CD14-positive monocyte (primary cell): ENCODE results near the gene TTYH1. TPM values are rescaled to one million over a fixed set of nuclear protein-coding genes. Genes with fewer than 3 reads are reported as not detected.

Source experiments
- DNase-seq, 3 donors: peaks; one replicate each; pipeline ENCODE4 v3.0.0-alpha.2; 2011 to 2022
- H2AFZ ChIP-seq: 2 replicates; pipeline ENCODE4 v1.6.0; 2012; ENCODE audit warnings: mild to moderate bottlenecking, low read depth, low read length, inconsistent platforms; ENCODE audit not compliant: insufficient read depth, poor library complexity, severe bottlenecking
- H3K27ac ChIP-seq, 2 donors: 1 replicate in 1 of 2; 2 replicates in 1 of 2; pipeline ENCODE4 v1.5.1; 2012 to 2013; ENCODE audit warnings: low read length in 2 of 2, control low read depth in 1 of 2, inconsistent platforms in 1 of 2, low read depth in 1 of 2, mild to moderate bottlenecking in 1 of 2
- H3K27me3 ChIP-seq, 2 donors: one replicate each; pipeline versions ENCODE4 v1.6.0 to v1.6.1; 2011 to 2013; ENCODE audit warnings: low read length in 2 of 2; ENCODE audit not compliant: control insufficient read depth in 2 of 2, insufficient read depth in 2 of 2
- H3K36me3 ChIP-seq, 2 donors: replicated peaks in 1 of 2; 1 replicate in 1 of 2; 2 replicates in 1 of 2; pipeline versions ENCODE4 v1.5.1 to v1.6.1; 2012 to 2013; ENCODE audit warnings: low read length in 2 of 2, control low read depth in 1 of 2, inconsistent platforms in 1 of 2, mild to moderate bottlenecking in 1 of 2; ENCODE audit not compliant: insufficient read depth in 2 of 2, control insufficient read depth in 1 of 2
- H3K4me1 ChIP-seq, 2 donors: 1 replicate in 1 of 2; 2 replicates in 1 of 2; pipeline versions ENCODE4 v1.5.1 to v1.6.1; 2012 to 2013; ENCODE audit warnings: low read length in 2 of 2, control low read depth in 1 of 2, inconsistent platforms in 1 of 2, mild to moderate bottlenecking in 1 of 2, moderate library complexity in 1 of 2; ENCODE audit not compliant: insufficient read depth in 2 of 2, control insufficient read depth in 1 of 2
- H3K4me2 ChIP-seq: replicated peaks from 2 replicates; pipeline ENCODE3; 2012; ENCODE audit warnings: low read length, moderate library complexity, mild to moderate bottlenecking; ENCODE audit not compliant: poor library complexity, severe bottlenecking; ENCODE audit errors: extremely low read depth
- H3K4me3 ChIP-seq, 3 experiments: fragments of 200-600 bp in 1 of 3; sonication (generic) in 1 of 3; replicated peaks in 1 of 3; 1 replicate in 2 of 3; 2 replicates in 1 of 3; pipeline ENCODE4 v1.5.1; 2011 to 2013; ENCODE audit warnings: low read length in 3 of 3, mild to moderate bottlenecking in 3 of 3, control low read depth in 2 of 3, low read depth in 2 of 3, inconsistent platforms in 1 of 3, moderate library complexity in 1 of 3
- H3K79me2 ChIP-seq: 2 replicates; pipeline ENCODE4 v1.6.0; 2012; ENCODE audit warnings: mild to moderate bottlenecking, control low read depth, inconsistent platforms, low read length, moderate library complexity; ENCODE audit not compliant: insufficient read depth
- H3K9ac ChIP-seq: 2 replicates; pipeline ENCODE4 v1.6.0; 2017; ENCODE audit warnings: low read length, mild to moderate bottlenecking; ENCODE audit not compliant: insufficient read depth, poor library complexity, severe bottlenecking
- H3K9me3 ChIP-seq, 2 donors: replicated peaks in 1 of 2; 1 replicate in 1 of 2; 2 replicates in 1 of 2; pipeline versions ENCODE4 v1.5.1 to v1.6.1; 2012 to 2013; ENCODE audit warnings: low read length in 2 of 2, control low read depth in 1 of 2; ENCODE audit not compliant: control insufficient read depth in 1 of 2, insufficient read depth in 1 of 2
- H4K20me1 ChIP-seq: 2 replicates; pipeline ENCODE4 v1.6.0; 2012; ENCODE audit warnings: mild to moderate bottlenecking, low read length, control low read depth, moderate library complexity; ENCODE audit not compliant: insufficient read depth
- H3K27ac Mint-ChIP-seq, 7 donors: one replicate each; pipeline ENCODE4 v1.8.0; 2020; ENCODE audit warnings: mild to moderate bottlenecking in 7 of 7, mixed read lengths in 7 of 7, moderate library complexity in 6 of 7, inconsistent platforms in 2 of 7
- H3K27me3 Mint-ChIP-seq, 3 donors: one replicate each; pipeline ENCODE4 v1.8.0; 2021 to 2022; ENCODE audit warnings: low read depth in 3 of 3, mild to moderate bottlenecking in 3 of 3, mixed read lengths in 3 of 3, moderate library complexity in 3 of 3, inconsistent platforms in 1 of 3
- H3K36me3 Mint-ChIP-seq, 2 donors: one replicate each; pipeline ENCODE4 v1.8.0; 2020; ENCODE audit warnings: mixed read lengths in 2 of 2, inconsistent platforms in 1 of 2, mild to moderate bottlenecking in 1 of 2
- H3K4me1 Mint-ChIP-seq: one replicate; pipeline ENCODE4 v1.8.0; 2020; ENCODE audit warnings: mild to moderate bottlenecking, mixed read lengths
- H3K4me3 Mint-ChIP-seq, 2 donors: one replicate each; pipeline ENCODE4 v1.8.0; 2020; ENCODE audit warnings: mild to moderate bottlenecking in 2 of 2, mixed read lengths in 2 of 2, moderate library complexity in 1 of 2
- H3K9me3 Mint-ChIP-seq, 7 donors: one replicate each; pipeline ENCODE4 v1.8.0; 2020 to 2022; ENCODE audit warnings: mixed read lengths in 7 of 7, mild to moderate bottlenecking in 6 of 7, moderate library complexity in 6 of 7, inconsistent platforms in 2 of 7
- WGBS: methylation state at CpG from one replicate; pipeline ENCODE4 v1.1.5; 2013; ENCODE audit warnings: missing lambda C conversion rate; ENCODE audit not compliant: insufficient coverage; 5-methylcytosine and 5-hydroxymethylcytosine counted together
- intact Hi-C, 2 donors: fragments of 100-400 bp; cut with micrococcal nuclease; formaldehyde crosslinking; loops; one replicate each; pipeline versions ENCODE4 v1.15.0 to v1.15.1; 2023
- polyA plus RNA-seq, 3 donors: library from polyadenylated mRNA; depleted of rRNA in 1 of 3; unstranded in 2 of 3; stranded (reverse) in 1 of 3; fragments of 300-500 nt in 2 of 3; fragments of >200 nt in 1 of 3; fragmentation: Illumina TruSeq in 2 of 3; gene quantifications; 1 replicate in 2 of 3; 2 replicates in 1 of 3; pipeline ENCODE4 v1.2.3, GENCODE V29; 2012 to 2021
- TF ChIP-seq, protein P1 (sequence below): fragments of 200-600 bp; IDR thresholded peaks from one replicate; pipeline ENCODE4 v1.8.0; 2022; ENCODE audit warnings: antibody characterized with exemption, mild to moderate bottlenecking

TTYH1 gene
- polyA plus RNA-seq, 3 donors = not detected

DNA sequence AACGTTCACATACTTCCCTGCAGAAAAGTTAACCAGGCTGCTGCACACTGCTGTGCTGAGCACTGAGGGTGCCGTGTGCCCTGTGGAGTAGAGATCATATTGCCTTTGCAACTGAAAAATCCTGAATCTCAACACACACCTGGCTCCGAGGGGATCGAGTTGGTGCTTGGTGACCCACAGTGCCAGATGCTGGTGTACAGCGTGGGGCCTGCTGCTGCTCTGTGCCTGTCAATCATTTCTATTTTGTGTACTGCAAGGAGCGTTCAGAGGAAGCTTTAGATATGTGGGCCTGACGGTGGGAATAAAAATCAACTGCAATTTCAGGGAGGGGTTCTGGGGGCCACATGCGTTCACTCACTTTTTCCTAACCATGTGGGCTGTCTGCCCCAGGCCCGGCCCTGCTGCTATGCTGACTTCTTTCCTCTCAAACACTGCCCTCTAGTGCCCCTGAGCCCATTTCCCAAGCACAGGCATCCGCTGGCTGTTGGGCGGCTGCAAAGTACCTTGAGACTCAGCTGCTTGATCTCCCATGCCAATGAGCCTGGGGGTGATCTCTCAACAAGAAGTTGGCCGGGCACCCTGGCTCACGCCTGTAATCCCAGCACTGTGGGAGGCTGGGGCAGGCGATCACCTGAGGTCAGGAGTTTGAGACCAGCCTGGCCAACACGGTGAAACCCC is 24.0 kb downstream of the TTYH1 start:
- Mint-ChIP-seq H3K36me3 (peaks cover 31 to 67% of the 10 kb centered on the region in 2 donors), H3K27ac (no peak overlapping the region), H3K4me3 (no peak overlapping the region), H3K4me1 (peaks cover 4% of the 10 kb centered on the region), H3K27me3 (peaks cover 0 to 8% (median 0%) of the 10 kb centered on the region in 3 donors), H3K9me3 (no peaks in the 10 kb centered on the region)
- H3K9ac ChIP-seq = no peak overlapping the region
- H3K4me2 ChIP-seq = no peak overlapping the region
- peaks cover 43% of the 10 kb centered on the region for H4K20me1 ChIP-seq
- H3K36me3 ChIP-seq = peaks cover 5 to 21% of the 10 kb centered on the region in 2 donors
- TF ChIP-seq, protein P1, sequence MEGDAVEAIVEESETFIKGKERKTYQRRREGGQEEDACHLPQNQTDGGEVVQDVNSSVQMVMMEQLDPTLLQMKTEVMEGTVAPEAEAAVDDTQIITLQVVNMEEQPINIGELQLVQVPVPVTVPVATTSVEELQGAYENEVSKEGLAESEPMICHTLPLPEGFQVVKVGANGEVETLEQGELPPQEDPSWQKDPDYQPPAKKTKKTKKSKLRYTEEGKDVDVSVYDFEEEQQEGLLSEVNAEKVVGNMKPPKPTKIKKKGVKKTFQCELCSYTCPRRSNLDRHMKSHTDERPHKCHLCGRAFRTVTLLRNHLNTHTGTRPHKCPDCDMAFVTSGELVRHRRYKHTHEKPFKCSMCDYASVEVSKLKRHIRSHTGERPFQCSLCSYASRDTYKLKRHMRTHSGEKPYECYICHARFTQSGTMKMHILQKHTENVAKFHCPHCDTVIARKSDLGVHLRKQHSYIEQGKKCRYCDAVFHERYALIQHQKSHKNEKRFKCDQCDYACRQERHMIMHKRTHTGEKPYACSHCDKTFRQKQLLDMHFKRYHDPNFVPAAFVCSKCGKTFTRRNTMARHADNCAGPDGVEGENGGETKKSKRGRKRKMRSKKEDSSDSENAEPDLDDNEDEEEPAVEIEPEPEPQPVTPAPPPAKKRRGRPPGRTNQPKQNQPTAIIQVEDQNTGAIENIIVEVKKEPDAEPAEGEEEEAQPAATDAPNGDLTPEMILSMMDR = peak; percentile 24
- no peak overlapping the region for H2AFZ ChIP-seq
- no peak for DNase-seq
- H3K27me3 ChIP-seq = peaks cover 0 to 3% of the 10 kb centered on the region in 2 donors
- H3K4me1 ChIP-seq = peaks cover 0 to 6% of the 10 kb centered on the region in 2 donors
- no peak overlapping the region for H3K4me3 ChIP-seq
- peaks cover 4% of the 10 kb centered on the region for H3K79me2 ChIP-seq
- H3K27ac ChIP-seq = no peak overlapping the region
- H3K9me3 ChIP-seq = no peaks in the 10 kb centered on the region
- intact Hi-C loops = no loop called here
- 79% methylated on average over 12 of the region's 15 CpGs for WGBS

DNA sequence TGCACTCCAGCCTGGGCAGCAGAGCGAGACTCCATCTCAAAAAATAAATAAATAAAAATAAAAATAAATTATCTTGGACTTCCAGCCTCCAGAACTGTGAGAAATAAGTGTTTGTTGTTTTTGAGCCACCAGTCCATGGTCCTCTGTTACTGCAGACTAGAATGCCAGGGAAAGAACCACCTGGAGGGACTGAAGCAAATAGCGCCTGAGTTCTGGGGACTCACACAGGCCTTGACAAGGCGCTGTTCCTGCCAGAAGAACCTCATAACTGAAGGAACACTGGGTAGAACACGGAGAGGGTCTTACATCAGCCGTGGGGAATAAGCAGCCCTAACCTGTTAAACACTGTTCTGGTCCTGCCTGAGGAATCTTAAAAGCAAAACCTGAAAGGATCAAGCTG is 25.4 kb downstream of the TTYH1 start:
- Histone ChIP-seq H3K9me3 (no peaks in the 10 kb centered on the region), H3K27me3 (no peaks in the 10 kb centered on the region), H3K27ac (no peak overlapping the region), H4K20me1 (peaks cover 39% of the 10 kb centered on the region), H3K4me3 (no peak overlapping the region), H3K4me1 (no peaks in the 10 kb centered on the region), H3K36me3 (peaks cover 12 to 32% of the 10 kb centered on the region in 2 donors), H3K79me2 (peaks cover 8% of the 10 kb centered on the region), H3K4me2 (no peak overlapping the region), H3K9ac (no peak overlapping the region), H2AFZ (no peak overlapping the region)
- 100% methylated on average over 3 of the region's 5 CpGs for WGBS
- DNase-seq = no peak
- peaks cover 43 to 80% of the 10 kb centered on the region in 2 donors for H3K36me3 Mint-ChIP-seq
- H3K4me1 Mint-ChIP-seq = no peaks in the 10 kb centered on the region
- H3K27ac Mint-ChIP-seq = no peak overlapping the region
- intact Hi-C loops = loop anchor here in 1 of 2 donors (10.0 kb wide), 1 partner anchor 246 kb away; the partner anchor contains the start of gene TSEN34
- TF ChIP-seq, protein P1 = no peak
- H3K9me3 Mint-ChIP-seq = no peaks in the 10 kb centered on the region
- H3K27me3 Mint-ChIP-seq = peaks cover 0 to 2% (median 0%) of the 10 kb centered on the region in 3 donors
- no peak overlapping the region for H3K4me3 Mint-ChIP-seq
